ENCODE measurements around the gene RSPH6A. TPM values are rescaled to one million over a fixed set of nuclear protein-coding genes. Genes with fewer than 3 reads are reported as not detected.
A peak's percentile ranks its signal among the peaks of the same experiment; 100 is the strongest.

RSPH6A gene
- total RNA-seq, 4 donors from 2014 or later: 0.24 TPM; not detected in 3

GRCh38 chr19:45793876-45794275 lies 21.2 kb downstream of the RSPH6A start:
- DNase-seq (ENCODE audit: low spot score): no peak
- ATAC-seq (ENCODE audit: low FRiP score): no peak
- TF ChIP-seq CTCF (IDR thresholded peaks at IDR 0.05): no peak

- DNase-seq (ENCODE audit: low spot score) (no peak), ATAC-seq (ENCODE audit: low FRiP score) (peak; percentile 8)
- no peak for TF ChIP-seq CTCF (IDR thresholded peaks at IDR 0.05)
Observed at GRCh38 chr19:45793178-45793564, 21.9 kb downstream of the RSPH6A start.

- no peak for TF ChIP-seq CTCF (IDR thresholded peaks at IDR 0.05)
- peak; percentile 99 for DNase-seq (ENCODE audit: low spot score)
- peak; percentile 99 for ATAC-seq (ENCODE audit: low FRiP score)
Observed at GRCh38 chr19:45792470-45793177, 22.5 kb downstream of the RSPH6A start, which contains the start of gene DMWD. TSS of gene DMWD (minus strand) at chr19:45792845. CDS start at chr19:45792756, 89 bp downstream.

- DNase-seq (ENCODE audit: low spot score) (no peak), ATAC-seq (ENCODE audit: low FRiP score) (peak; percentile 1)
- no peak for TF ChIP-seq CTCF (IDR thresholded peaks at IDR 0.05)
Observed at GRCh38 chr19:45791744-45792469, 23.2 kb downstream of the RSPH6A start.

- ATAC-seq (ENCODE audit: low FRiP score) (no peak), DNase-seq (ENCODE audit: low spot score) (no peak)
- no peak for TF ChIP-seq CTCF (IDR thresholded peaks at IDR 0.05)
Observed at GRCh38 chr19:45790942-45791341, 24.2 kb downstream of the RSPH6A start.

- TF ChIP-seq CTCF (IDR thresholded peaks at IDR 0.05): no peak
- no peak for DNase-seq (ENCODE audit: low spot score)
- no peak for ATAC-seq (ENCODE audit: low FRiP score)
Observed at GRCh38 chr19:45789035-45789786, 25.9 kb downstream of the RSPH6A start.
